ENCODE measurements around the gene LDB3.

The LDB3 gene

GRCh38 chr10:86755740-86756510 is 87.6 kb downstream of the LDB3 start:
- TF ChIP-seq, protein P1, sequence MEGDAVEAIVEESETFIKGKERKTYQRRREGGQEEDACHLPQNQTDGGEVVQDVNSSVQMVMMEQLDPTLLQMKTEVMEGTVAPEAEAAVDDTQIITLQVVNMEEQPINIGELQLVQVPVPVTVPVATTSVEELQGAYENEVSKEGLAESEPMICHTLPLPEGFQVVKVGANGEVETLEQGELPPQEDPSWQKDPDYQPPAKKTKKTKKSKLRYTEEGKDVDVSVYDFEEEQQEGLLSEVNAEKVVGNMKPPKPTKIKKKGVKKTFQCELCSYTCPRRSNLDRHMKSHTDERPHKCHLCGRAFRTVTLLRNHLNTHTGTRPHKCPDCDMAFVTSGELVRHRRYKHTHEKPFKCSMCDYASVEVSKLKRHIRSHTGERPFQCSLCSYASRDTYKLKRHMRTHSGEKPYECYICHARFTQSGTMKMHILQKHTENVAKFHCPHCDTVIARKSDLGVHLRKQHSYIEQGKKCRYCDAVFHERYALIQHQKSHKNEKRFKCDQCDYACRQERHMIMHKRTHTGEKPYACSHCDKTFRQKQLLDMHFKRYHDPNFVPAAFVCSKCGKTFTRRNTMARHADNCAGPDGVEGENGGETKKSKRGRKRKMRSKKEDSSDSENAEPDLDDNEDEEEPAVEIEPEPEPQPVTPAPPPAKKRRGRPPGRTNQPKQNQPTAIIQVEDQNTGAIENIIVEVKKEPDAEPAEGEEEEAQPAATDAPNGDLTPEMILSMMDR (IDR thresholded peaks at IDR 0.05; ENCODE audit: borderline replicate concordance, insufficient read depth, low read depth, low read length) = no peak
- peak overlapping the region; percentile 95 for H3K4me3 ChIP-seq (ENCODE audit: low read depth, low read length)

GRCh38 chr10:86756511-86757112 is 88.3 kb downstream of the LDB3 start, which contains the start of gene BMPR1A:
Gene BMPR1A (plus strand): TSS chr10:86756619. CDS start chr10:86876019, 119,400 bp downstream.
- TF ChIP-seq, protein P1 (IDR thresholded peaks at IDR 0.05; ENCODE audit: borderline replicate concordance, insufficient read depth, low read depth, low read length) = no peak
- peak within 1 kb of the TSS; percentile 95 for H3K4me3 ChIP-seq (ENCODE audit: low read depth, low read length)

DNA sequence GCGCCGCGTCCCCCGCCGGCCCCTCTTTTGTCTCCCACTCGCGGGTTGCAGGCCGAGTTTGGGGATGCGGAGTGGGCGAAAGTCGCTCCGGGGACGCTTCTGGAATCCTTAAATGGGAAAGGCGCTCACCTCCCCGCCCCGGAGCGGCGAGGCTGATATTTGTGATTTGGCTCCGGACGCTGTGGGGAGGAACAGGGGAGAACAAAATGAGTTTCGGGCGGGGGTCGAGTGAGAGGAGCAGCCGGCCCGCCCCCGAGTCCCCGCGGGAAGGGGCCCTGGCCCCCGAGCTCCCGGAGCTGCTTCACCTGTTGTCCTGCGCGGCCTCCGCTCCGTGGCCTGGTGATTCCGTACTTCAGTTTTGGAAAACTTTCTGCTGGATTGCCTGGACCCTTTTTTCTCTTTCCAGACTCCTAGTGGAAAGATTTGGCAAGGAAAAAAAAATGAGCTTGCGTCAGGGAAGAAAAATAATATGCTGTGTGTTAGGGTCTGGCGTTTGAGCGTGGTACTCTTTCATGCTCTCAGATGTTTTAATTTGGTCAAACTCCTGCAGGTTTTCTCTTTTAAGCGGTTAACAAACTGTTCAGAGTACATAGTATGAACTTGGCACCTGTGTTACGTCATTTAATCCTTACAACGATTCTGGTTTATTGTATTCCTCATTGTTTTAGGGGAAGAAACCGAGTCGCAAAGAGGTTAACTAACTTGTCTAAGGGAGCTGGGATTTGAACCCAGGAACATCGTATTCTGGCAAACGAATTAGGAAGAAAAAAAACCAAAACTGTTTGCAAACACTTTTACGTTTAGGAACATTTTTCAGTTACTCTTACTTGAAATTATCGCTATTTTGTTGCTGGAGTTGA is 89.0 kb downstream of the LDB3 start:
- peak overlapping the region; percentile 66 for H3K4me3 ChIP-seq (ENCODE audit: low read depth, low read length)
- TF ChIP-seq, protein P1 (IDR thresholded peaks at IDR 0.05; ENCODE audit: borderline replicate concordance, insufficient read depth, low read depth, low read length) = peak; percentile 3; the same call in 1 of the 2 replicates

GRCh38 chr10:86758189-86759072 is 90.1 kb downstream of the LDB3 start:
- TF ChIP-seq, protein P1 (IDR thresholded peaks at IDR 0.05; ENCODE audit: borderline replicate concordance, insufficient read depth, low read depth, low read length) = no peak
- H3K4me3 ChIP-seq (ENCODE audit: low read depth, low read length) = peak overlapping the region; percentile 66

DNA sequence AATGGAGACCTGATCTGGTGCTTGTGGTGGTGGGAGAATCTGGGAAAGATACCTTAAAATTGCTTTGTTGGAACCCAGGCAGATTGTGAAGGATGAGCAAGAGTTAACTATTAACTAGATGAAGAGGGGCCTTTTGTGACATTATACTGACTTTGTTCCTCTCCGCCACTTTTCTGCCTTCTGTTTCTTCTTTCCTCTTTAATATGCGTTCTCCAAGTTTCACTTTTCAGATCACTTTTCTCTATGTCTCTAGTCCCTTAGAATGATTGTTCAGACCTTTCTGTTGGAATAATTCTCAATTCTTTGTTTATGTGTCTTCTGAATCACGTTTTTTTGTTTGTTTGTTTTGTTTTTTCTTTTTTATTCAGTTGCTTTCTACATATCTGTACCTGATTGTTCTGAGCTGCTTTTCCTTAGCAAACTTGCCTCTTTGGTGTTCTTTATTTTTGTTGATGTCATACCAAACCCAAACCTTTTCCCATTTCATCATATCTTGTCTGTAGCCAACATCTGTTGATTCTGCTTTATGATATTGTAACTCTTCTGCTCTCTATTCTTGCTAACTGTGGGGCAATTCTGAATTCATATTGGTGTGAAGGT is 90.9 kb downstream of the LDB3 start:
- peak overlapping the region; percentile 32 for H3K4me3 ChIP-seq (ENCODE audit: low read depth, low read length)
- TF ChIP-seq, protein P1 (IDR thresholded peaks at IDR 0.05; ENCODE audit: borderline replicate concordance, insufficient read depth, low read depth, low read length) = no peak

GRCh38 chr10:86763404-86763803 is 95.1 kb downstream of the LDB3 start:
- H3K4me3 ChIP-seq (ENCODE audit: low read depth, low read length) = no peak overlapping the region
- TF ChIP-seq, protein P1 (IDR thresholded peaks at IDR 0.05; ENCODE audit: borderline replicate concordance, insufficient read depth, low read depth, low read length) = no peak
